GM23248 (cell line): ENCODE measurements around the gene MLLT10.
"Not testable (repeated sequence)": the region's sequence is repeated elsewhere in the genome, so short reads cannot be mapped to it uniquely, and the experiment has no call there.

Source experiments
- EZH2 ChIP-seq: fragments of 200-600 bp; sonication (generic); IDR thresholded peaks from 2 replicates; pipeline ENCODE4 v1.6.1; 2018; ENCODE audit warnings: antibody characterized with exemption, mild to moderate bottlenecking; ENCODE audit not compliant: insufficient read depth, poor library complexity, severe bottlenecking
- EZH2phosphoT487 ChIP-seq: fragments of 200-600 bp; sonication (generic); IDR thresholded peaks from 2 replicates; pipeline ENCODE4 v1.6.1; 2018; ENCODE audit warnings: antibody characterized with exemption, moderate library complexity, mild to moderate bottlenecking, low read depth; ENCODE audit not compliant: insufficient read depth

GRCh38 chr10:21581421-21581834 is 47.4 kb downstream of the MLLT10 start:
- TF ChIP-seq EZH2, EZH2phosphoT487: not testable (repeated sequence)
